Nephron progenitor cell (in vitro differentiated cells): Measurements from ENCODE around the gene POLN.

Source experiments
- DNase-seq: peaks from one replicate; pipeline ENCODE4 v3.0.0; 2021
- H3K27ac Mint-ChIP-seq: 2 replicates; pipeline ENCODE4 v1.8.0; 2021; ENCODE audit warnings: mild to moderate bottlenecking, moderate library complexity, mixed read lengths
- H3K27me3 Mint-ChIP-seq: 2 replicates; pipeline ENCODE4 v1.8.0; 2021; ENCODE audit warnings: mild to moderate bottlenecking, low read depth, mixed read lengths; ENCODE audit not compliant: poor library complexity
- H3K36me3 Mint-ChIP-seq: 2 replicates; pipeline ENCODE4 v1.8.0; 2021; ENCODE audit warnings: low read depth, mixed read lengths
- H3K4me1 Mint-ChIP-seq: 2 replicates; pipeline ENCODE4 v1.8.0; 2021; ENCODE audit warnings: mixed read lengths
- H3K4me3 Mint-ChIP-seq: 2 replicates; pipeline ENCODE4 v1.8.0; 2021; ENCODE audit warnings: mild to moderate bottlenecking, moderate library complexity, mixed read lengths
- H3K9me3 Mint-ChIP-seq: 2 replicates; pipeline ENCODE4 v1.8.0; 2021; ENCODE audit warnings: mild to moderate bottlenecking, moderate library complexity, mixed read lengths
- CTCF ChIP-seq: fragments of 200-600 bp; sonication (generic); IDR thresholded peaks from 2 replicates; pipeline ENCODE4 v1.5.0; 2021; ENCODE audit warnings: antibody characterized with exemption

POLN gene

GRCh38 chr4:2079926-2080325 is 162.0 kb downstream of the POLN start:
- H3K27ac Mint-ChIP-seq: no peak overlapping the region
- peaks cover 13% of the 10 kb centered on the region for H3K4me1 Mint-ChIP-seq
- H3K9me3 Mint-ChIP-seq: no peaks in the 10 kb centered on the region
- TF ChIP-seq CTCF: no peak
- no peak for DNase-seq
- H3K36me3 Mint-ChIP-seq: no peaks in the 10 kb centered on the region
- no peaks in the 10 kb centered on the region for H3K27me3 Mint-ChIP-seq
- H3K4me3 Mint-ChIP-seq: no peak overlapping the region

GRCh38 chr4:2079006-2079405 is 162.9 kb downstream of the POLN start:
- Mint-ChIP-seq H3K9me3 (no peaks in the 10 kb centered on the region), H3K4me1 (peaks cover 13% of the 10 kb centered on the region), H3K36me3 (no peaks in the 10 kb centered on the region), H3K27me3 (no peaks in the 10 kb centered on the region), H3K4me3 (no peak overlapping the region), H3K27ac (no peak overlapping the region)
- DNase-seq: no peak
- TF ChIP-seq CTCF: no peak

- DNase-seq: no peak
- TF ChIP-seq CTCF: no peak
- H3K27me3 Mint-ChIP-seq: no peaks in the 10 kb centered on the region
- H3K4me1 Mint-ChIP-seq: peaks cover 13% of the 10 kb centered on the region
- H3K36me3 Mint-ChIP-seq: no peaks in the 10 kb centered on the region
- no peaks in the 10 kb centered on the region for H3K9me3 Mint-ChIP-seq
- H3K4me3 Mint-ChIP-seq: no peak overlapping the region
- H3K27ac Mint-ChIP-seq: no peak overlapping the region
Observed at GRCh38 chr4:2078584-2078983, 163.3 kb downstream of the POLN start.

GRCh38 chr4:2077537-2078460 is 164.1 kb downstream of the POLN start:
- no peak overlapping the region for H3K4me3 Mint-ChIP-seq
- no peak overlapping the region for H3K27ac Mint-ChIP-seq
- H3K4me1 Mint-ChIP-seq: peaks cover 13% of the 10 kb centered on the region
- H3K9me3 Mint-ChIP-seq: no peaks in the 10 kb centered on the region
- no peaks in the 10 kb centered on the region for H3K27me3 Mint-ChIP-seq
- DNase-seq: no peak
- no peak for TF ChIP-seq CTCF
- no peaks in the 10 kb centered on the region for H3K36me3 Mint-ChIP-seq

- Mint-ChIP-seq H3K4me1 (peaks cover 13% of the 10 kb centered on the region), H3K4me3 (no peak overlapping the region), H3K27ac (peak overlapping the region; percentile 68), H3K36me3 (no peaks in the 10 kb centered on the region), H3K27me3 (no peaks in the 10 kb centered on the region), H3K9me3 (no peaks in the 10 kb centered on the region)
- no peak for TF ChIP-seq CTCF
- DNase-seq: no peak
Observed at GRCh38 chr4:2076908-2077536, 164.9 kb downstream of the POLN start.
